Measurements from ENCODE around the gene SRGAP1.
"Not testable (repeated sequence)": the region's sequence is repeated elsewhere in the genome, so short reads cannot be mapped to it uniquely, and the experiment has no call there.

Gene SRGAP1

DNA sequence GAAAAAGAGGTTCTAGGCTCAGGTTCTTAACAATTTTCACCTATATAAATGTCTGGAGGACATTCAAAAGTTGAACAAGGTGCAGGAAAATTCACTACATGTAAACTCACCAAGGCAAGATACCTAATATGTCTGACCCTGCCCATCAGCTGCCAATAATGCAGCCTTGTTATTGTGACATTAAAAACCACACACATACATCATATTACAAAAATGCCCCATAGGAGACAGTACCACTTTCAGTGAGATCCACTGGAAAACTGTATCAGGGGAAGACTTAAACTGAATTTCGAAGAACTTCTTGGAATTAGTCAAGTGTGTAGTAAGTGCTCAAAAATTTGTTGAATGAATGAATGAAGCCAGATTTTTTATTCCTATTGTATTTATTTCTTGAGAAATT, 294.5 kb downstream of the SRGAP1 start:
- DNase-seq = no peak

DNA sequence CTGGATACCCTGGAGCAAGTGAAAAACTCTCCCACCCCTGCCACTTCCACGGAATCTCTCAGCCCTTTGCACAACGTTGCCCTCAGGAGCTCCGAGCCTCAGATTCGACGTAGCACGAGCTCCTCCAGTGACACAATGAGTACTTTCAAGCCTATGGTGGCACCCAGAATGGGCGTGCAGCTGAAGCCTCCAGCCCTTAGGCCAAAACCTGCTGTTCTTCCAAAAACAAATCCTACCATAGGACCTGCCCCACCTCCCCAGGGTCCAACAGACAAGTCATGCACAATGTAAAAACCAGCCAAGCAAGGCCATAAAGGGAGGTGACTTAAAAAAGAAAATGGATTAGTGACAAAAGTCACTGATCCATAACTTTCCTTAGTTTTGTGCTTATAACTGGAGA, 297.9 kb downstream of the SRGAP1 start:
- no peak for DNase-seq

DNA sequence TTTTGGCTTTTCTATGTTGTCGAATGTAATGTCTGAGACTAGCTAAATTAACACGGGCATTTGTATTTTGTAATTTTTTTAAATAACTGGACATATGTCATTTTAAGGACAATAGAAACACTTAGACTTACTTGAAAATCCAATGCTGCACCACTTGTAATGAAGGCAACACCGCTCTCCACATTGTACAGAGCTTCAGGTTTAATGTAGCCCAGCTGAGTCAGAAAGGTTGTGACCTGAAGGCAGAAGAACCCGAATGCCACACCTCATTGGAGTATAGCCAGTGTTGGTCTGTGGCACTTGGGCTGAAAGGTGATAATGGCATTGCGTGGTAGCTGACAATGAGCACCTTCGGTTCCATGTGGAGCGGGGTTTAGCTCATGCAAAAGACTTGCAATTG, 298.3 kb downstream of the SRGAP1 start:
- DNase-seq = no peak

DNA sequence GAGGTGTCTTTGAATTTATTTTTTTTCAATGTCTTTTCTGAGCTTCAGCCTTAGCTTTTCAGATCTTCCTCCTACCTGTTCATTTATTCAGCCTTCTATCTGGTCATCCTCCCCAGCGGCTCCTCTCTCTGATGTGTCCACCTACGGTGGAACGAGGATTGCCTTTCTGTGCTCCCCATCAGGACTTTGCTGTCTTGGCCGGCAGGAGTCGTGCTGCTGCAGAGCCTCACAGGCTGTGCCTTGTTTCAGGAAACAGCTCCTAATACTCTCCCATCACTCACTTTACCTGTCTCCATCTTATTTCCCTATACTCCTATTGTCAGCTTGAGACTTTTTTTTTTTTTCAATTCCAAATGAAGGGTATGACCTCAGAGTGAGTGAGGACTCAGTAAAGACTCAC, 300.7 kb downstream of the SRGAP1 start:
- no peak for DNase-seq

DNA sequence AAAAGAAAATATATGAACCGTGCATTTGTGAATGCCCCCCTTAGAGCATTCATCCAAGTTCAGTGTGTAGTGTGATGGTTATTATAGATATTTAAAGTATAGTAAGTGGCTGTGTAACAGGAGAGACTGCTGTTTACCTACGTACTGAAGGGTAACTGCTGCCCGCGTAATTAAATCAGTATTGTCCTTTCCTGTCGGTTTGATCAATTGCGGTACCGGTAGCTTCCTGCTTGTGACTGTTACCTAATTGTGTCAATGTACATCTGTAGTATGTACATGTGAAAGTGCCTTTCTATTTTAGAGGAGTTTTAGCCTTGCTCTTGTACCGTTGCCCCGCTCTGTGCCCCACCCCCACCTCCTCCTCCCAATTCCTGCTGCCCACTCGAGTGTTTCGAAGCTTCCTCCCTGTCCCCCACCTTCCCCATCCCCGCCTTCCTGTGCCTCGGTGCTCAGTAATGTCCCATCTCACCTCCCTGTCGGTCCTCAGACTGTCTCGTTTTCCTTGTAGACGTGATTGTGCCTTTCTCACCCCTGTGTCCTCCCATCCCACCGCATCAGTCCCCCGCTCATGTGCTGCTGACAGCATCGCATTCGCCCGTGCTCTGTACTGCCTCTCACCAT, 302.6 kb downstream of the SRGAP1 start:
- no peak for DNase-seq

DNA sequence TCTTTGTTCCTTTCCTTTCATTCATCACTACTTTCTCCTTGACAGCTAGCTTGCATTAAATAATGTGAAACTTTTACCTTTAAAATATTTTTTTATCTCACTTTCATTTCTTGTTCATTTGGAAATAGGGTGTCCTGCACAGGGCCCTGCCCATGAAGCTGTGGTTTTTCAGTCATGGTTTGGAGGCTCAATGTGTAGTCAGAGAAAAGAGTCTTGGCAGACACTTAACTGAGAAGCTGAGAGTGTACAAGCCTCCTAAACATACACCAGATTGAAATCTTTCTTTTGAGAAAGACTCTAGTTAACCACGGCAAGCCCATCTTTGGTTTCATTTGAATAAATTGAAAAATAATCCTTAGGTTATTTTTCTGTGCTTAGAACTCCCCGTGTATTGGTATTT, 303.4 kb downstream of the SRGAP1 start:
- DNase-seq = no peak

DNA sequence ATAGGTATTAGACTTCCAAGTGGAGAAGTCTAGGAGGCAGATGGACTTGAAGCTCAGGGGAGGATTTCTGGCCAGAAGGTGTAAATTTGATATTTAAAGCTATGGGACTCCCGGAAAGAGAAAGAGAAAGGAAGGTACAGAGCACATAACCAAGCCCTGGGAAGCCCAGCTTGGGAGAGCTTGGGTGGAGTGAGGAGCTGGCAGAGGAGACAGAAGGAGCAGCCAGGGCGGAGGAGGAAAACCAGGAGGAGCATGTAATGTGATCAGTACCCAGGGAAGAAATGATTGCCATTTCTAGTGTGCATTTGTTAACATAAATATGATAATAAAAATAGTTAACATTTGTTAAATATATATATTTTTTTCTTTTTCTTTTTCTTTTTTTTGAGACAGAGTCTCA, 310.2 kb downstream of the SRGAP1 start:
- DNase-seq = no peak

DNA sequence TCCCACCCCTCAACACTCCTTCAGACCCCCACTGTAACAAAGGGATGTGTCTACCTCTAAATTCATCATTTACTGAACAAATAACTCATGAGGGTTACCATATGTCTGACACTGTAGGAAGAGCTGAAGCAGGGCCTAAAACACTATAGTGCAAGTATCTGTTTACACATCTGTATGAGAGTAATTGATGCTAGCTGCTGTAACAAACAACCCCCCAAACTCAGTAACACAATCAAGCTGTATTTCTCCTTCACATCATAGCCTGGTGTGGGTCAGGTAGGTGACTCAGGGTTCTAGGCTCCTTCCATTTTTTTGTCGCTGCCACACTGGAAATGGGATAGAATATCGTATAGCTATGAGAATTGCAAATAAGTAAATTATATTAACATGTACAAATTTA, 312.6 kb downstream of the SRGAP1 start:
- no peak for DNase-seq

DNA sequence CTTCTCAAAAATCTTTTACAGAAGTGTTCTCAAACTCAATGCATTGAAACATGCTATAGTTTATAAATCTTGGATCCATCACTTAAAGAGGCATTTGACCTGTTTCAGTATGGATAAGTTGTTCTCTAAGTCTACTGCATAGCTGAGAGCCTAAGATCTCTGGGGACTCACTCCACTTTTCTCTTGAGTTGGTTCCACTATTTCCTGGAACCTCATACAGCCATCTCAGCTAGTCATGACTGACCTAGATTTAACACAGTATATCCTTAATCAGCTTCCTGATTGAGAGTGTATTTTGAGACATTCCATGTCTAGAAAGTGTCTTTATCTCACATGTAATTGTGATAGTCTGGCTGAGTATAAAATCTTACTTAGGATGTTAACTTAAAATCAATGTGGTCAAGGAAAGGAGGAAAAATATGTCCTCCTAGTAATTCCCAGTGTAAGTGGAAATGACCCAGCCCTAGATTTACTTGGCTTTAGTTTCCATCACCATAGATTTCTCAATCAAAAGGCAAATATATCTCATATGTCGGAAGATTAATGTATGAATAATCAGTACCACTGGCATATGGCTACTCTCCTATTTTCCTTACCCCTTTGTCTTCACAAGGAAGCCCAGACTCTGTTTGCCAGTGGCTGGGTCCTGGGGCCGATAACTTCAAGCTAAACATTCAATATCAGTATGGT, 315.7 kb downstream of the SRGAP1 start:
- DNase-seq = no peak

DNA sequence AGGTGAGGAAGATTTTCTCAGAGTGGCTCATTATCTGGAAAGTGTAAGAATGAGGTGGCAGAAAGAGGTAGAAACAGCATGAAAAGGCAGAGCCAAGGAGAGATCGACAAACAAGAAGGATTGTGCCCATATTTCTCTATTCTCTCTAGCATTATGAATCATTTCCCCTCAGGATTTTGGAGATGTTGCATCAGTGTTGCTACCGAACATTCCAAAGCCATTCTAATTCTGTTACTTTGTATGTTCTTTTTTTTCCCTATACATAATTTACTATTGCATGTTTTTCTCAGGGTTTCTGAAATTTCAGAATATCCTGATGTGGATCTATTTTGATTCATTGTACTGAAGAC, 316.2 kb downstream of the SRGAP1 start:
- no peak for DNase-seq

DNA sequence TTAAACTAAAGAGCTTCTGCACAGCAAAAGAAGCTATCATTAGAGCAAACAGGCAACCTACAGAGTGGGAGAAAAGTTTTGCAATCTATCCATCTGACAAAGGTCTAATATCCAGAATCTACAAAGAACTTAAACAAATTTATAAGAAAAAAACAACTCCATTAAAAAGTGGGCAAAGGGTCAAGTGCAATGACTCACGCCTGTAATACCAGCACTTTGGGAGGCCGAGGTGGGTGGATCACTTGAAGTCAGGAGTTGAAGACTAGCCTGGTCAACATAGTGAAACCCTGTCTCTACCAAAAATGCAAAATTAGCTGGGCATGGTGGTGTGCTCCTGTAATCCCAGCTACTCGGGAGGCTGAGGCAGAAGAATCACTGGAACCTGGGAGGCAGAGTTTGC, 322.1 kb downstream of the SRGAP1 start:
- not testable (repeated sequence) for DNase-seq

DNA sequence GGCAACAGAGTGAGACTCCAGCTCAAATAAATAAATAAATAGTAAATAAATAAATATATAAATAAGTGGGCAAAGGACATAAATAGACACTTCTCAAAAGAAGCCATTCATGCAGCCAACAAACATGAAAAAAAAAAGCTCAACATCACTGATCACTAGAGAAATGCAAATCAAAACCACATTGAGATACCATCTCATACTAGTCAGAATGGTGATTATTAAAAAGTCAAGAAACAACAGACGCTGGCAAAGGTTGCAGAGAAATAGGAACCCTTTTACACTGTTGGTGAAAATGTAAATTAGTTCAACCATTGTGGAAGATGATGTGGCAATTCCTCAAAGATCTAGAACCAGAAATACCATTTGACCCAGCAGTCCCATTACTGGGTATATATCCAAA, 322.5 kb downstream of the SRGAP1 start:
- not testable (repeated sequence) for DNase-seq

DNA sequence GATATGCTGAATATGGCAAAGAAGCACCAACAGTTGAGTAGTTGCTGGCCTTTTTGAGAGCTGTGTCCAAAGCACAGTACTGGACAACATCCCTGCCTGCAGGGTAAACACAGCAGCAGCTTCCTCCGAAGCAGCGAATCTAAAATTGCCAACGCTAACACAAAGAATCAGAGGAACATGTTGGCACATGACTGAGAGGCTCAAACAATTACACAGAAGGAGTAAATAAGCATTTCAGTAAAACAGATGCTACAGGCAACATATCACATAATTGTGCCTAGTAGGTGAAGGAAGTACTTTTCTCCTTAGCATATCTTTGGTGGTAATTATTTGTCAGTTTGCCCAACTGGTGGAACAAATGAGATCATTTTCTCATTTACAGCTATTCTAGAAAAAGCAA, 325.5 kb downstream of the SRGAP1 start:
- no peak for DNase-seq

DNA sequence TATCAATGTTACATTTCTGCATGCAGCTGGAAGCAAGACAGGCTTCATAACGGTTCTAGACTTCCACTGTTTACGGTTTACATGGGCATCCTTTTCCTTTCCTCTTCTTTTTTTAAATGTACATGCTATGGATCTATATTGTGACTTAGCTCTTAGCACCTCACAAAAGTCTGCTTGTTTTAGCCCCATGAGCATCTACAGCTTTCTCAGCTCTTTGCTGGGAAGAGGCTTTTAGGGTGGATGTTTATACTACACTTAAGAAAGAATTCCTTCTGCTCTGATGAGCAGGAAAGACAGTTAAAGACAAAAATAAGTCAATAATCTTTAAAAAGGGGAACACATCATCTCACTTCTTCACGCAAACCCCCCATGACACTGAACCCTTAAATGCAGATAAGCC, 326.2 kb downstream of the SRGAP1 start:
- DNase-seq = no peak

DNA sequence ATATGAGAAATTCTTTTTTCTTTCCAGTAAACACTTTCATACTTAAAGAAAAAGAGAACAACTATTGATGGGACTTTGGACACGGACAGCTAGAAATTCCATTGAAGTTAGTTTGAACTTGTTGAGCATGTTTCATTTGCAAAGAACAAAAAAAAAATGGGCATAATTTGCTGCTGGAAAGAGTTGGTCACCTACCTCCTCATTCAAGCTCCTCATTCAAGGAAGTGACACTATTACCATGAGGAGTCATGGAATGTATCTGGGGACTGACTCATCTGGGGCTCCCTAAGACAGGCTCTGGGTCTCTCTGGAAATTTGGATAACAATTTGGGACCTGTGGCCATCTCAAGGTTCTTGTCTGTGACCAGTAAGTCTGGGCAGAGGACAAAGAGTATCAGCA, 327.2 kb downstream of the SRGAP1 start:
- no peak for DNase-seq

DNA sequence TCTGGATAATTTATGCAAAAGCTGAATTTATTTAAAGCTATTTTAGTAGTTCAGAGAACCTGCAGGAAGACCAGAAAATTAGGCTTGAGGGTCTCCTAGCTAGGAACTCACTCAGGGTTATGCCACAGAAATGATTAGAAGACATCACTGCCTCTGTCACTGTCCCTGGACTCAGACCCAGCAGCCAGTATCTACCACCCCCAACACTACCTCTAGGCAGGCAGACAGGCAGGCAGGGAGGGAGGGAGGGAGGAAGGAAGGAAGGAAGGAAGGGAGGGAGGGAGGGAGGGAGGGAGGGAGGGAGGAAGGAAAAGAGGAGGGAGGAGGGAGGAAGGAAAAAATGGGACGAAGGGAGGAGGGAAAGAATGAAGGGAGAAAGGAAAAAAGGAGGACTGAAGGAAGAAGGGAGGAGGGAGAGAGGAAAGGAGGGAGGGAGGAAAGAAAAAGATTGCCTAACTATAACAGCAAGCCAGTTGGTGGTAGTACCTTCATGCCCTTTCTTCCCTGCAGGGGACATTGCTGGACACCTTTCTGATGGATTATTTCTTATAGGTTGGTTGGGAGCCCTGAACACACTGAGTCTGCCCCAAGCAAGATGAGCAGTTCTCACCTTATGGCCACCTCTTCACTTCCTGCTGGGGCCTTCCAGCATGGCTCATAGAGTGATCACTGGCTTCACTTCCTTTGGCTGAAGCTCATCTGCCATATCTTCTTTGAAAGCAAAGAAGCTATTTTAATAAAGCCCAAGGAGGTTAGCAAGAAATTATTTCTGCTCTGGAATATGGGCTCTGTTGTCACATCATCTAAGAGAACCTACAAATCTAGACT, 327.9 kb downstream of the SRGAP1 start:
- DNase-seq = no peak

DNA sequence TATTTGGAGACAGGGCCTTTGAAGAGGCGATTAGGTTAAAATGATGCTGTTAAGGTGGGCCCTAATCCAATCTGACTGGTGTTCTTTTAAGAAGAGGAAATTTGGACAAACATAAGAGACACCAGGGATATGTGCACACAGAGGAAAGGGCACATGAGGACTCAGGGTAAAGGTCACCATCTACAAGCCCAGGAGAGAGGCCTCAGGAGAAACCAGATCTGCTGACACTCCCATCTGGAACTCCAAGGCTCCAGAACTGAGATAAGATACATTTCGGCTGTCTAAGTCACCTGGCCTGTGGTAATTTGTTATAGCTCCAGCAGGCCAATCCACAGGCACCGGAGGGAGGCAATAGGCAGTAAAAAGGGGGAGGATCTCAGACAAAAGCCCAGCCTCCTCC, 329.0 kb downstream of the SRGAP1 start:
- no peak for DNase-seq

DNA sequence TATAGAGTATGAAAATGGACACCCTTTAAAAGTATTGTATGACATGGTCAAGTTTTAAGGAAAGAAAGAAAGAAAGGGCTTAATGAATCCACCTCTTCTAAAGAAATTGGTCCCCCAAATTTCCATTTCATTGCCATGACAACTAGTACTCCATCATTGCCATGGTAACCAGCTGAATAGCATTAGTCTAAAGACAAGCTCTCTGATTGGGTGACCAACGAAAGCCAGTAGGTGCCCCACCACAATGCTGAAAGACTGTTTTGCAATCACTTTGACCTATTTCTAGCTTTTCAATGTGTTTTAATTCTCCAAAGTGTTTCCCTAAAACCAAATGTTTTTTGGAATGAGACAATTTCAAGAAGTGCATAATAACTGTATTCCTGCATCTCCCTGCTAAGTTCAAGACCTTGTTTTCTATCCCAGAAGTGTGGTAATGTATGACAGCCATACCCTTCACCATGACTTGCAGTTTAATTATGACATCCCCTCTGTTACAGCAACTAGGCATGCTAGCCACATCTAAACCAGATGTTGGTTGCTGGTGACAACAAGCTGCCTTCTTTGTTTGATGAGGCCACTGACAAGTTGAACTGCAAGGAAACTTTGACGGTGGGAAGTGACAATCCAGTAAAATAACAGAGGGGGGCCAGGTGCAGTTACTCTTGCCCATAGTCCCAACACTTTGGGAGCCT, 330.9 kb downstream of the SRGAP1 start:
- no peak for DNase-seq

DNA sequence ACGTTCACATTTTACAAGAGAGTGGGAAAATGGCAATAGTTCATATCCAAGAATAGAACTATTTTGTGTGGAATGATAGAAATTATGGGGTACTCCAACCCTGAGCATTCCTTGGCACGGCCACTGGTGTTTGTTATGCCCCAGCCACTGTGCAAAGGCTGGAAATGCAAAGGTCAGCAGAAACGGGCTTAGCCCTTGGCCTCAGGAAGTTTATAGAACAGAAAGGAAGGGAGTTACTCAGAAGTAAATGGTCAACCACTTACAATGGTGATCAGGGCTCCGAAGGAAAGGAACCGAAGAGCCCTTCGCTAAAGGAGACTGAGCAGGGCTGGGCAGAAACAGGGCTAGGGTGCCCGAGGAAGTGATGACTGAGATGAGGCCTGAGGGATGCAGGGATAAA, 332.5 kb downstream of the SRGAP1 start:
- no peak for DNase-seq

DNA sequence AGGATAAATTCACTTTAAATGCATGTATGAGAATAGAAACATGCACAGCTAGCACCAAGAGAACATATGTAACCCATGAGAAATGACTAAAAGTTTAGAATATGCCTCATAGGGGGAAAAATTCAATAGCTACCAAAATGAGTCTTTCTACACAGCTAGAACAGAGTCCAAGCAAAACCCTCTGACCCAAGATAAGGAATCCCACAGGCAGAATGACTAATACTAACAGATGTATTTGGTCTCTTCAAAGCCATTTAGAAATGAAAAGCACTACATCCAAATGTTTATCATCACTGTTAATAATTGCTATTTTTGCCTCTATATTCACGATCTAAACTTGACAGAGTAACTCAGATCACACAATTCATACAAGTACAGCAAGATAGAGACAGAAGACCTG, 333.6 kb downstream of the SRGAP1 start:
- DNase-seq = no peak

DNA sequence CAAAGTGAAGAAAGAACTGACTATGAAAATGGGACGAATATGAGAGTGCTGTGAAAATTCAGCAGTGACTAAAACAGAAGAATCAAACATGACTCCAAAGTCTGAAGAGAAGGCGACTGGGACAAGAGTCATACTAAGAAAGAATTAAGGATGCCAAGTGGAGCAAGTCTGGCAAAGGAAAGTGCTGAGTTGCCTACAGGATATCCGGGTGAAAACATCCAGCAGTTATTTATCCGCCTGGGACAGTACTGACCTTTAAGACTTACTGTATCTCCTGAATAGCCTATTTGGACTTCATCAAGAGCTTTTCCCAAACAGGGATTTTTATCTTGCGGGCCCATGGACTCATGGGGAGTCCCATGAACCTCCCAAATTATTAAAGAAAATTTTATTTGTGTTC, 336.5 kb downstream of the SRGAP1 start:
- no peak for DNase-seq

DNA sequence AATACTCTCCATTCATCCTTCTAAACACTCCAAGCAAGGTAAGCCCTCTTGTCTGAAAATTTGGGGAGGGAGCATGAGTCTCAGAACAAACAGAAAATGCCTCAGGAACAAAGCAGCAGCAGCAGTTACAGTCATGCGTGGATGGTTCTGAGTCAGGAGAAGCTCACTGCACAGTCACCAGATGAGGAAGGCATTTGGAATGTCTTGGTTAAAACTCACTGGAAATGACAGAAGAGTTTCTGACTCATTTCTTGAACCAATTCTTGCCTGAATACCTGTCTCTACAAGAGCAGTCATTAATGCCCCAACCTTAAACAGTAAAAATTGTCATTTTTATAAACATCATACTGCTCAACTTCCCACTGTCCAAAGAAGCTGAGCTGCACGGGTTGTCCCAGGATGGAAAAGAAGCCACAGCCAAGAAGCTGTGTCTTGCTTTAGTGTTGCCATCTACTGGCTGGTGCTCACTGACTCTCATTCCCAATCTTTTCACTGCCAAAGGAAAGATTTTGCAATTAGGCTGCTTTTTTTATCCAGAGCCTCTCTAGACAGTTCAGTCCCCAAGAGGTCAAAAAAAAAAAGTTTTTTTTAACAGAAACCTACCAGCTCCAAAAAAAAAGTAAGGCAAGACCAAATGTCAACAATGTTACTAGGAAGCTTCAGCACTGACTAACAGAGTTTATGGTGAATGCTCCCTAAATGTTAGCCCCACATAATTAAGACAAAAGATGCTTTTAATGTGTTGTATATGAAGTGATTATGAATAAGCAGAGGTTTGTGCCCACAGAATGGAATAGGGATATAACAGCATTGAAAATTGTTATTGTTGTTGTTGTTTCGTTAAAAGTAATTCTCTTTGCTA, 337.2 kb downstream of the SRGAP1 start:
- peak; percentile 5 for DNase-seq

DNA sequence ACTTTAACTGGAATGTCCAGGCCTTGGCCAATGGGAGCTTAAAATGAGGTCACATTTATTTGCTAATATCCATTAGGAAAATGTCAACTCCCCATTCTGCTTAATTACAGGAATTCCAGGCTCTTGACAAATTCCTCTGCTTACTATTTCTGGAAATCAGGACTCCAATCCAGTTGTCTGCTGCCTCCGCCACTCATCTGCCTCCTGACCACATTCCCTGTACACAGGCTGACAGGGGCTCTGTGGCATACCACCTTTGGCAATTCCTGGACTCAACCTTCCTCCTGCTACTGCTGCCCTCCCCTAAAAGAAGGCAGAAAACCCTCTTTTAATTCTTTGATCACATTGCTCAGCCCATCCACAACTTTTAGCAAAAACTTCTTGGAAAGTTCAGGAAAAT, 339.7 kb downstream of the SRGAP1 start:
- no peak for DNase-seq

Data from activated CD4-positive, alpha-beta T cell treated with anti-CD3 and anti-CD28 coated beads, Interleukin-2, amount 50 U/mL, for 16 hours (primary cell).